Measurements from ENCODE around the gene CERK.

The CERK gene

DNA sequence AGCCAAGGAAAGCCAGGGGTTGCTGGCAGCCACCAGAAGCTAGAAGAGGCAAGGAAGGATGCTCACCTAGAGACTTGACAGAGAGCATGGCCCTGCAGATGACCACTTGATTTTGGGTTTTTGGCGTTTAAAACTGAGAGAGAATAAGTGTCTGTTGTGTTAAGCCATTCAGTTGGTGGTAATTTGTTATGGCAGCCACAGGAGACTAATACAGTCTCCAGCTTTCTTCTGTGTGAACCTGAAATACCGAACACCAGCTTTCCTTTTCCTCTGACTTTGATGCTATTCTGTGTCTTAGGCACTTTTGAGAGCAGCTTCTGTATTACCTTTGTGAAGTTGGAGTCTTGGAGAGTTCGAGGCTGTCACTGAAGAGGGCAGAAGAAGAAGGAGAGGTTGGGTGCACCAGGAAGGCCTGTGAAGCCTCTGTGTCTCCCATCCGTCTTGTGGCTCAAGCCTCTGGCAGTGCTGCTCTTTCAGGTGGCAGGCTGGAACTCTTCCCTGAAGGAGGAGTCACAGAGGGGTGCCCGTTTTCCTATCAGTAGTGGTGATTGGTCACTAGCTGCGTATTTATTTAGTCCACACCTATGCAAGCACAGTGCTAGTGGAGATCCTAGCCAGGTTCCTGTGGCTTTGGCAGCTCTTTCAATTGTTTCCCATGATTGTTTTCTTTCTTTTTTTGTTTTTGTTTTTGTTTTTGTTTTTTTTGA lies 26.9 kb upstream of the CERK start:
- no peak for DNase-seq
- no peak for ATAC-seq

DNA sequence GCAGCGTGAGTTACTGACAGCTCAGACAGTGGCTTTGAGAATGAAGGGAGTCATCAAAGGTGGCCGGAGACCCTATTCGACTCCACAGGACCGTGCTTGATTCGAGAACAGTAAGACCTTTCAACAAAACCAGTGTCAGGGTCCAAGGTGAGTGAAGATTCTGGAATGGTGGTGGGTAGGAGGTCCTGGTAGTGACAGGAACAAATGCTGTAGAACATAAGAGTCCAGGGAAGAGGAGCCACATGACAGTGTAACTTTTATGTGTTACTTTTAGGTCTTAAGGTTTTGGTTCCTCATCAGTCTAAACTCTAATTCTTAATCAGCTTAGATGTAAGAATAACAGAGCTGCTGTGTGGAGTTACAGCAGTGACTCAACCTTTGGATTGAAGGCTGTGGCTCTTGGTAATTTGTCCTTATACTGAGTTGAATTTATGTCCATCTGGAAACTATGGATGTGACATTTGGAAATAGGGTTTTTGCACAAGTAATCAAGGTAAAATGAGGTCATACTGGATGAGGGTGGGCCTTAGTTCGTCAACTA lies 26.2 kb upstream of the CERK start:
- ATAC-seq (no peak), DNase-seq (no peak)

DNA sequence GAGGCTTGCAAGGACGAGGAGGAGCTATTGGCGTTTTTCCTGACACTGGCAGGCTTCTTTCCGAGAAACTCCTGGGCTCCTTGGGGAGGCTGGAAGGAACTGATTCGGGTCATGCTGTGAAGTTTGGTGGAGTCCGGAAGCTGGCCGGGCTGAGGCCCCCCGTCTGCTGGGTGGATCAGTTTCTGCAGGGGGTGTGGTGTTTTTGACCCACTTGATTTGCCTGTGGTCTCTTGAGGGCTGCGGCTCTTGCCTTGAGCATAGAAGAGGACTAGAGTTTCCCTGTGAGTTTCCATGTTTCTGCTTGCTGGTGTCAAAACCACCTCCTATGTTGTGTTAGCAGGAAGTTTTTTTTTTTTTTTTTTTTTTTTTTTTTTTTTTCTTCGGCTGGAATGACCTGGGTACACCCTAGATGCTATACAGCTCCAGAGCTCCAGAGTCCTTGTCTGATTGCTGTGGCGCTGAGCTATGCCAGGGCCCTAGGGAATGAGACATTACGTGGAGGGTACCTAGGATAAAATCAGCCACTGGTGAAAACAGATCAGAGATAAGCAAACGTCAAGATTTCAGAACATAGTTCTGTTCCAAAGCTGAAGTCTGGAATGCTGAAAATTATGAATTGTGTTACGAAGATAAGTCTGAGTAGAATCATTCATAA lies 25.1 kb upstream of the CERK start:
- DNase-seq = peak; percentile 59
- peak; percentile 47 for ATAC-seq

GRCh38 chr22:46762238-46763050 lies 24.4 kb upstream of the CERK start, which contains the start of gene TBC1D22A:
TSS of gene TBC1D22A (plus strand) at chr22:46762650. CDS start at chr22:46762787, 137 bp downstream.
- peak; percentile 96 for DNase-seq
- peak; percentile 94 for ATAC-seq

DNA sequence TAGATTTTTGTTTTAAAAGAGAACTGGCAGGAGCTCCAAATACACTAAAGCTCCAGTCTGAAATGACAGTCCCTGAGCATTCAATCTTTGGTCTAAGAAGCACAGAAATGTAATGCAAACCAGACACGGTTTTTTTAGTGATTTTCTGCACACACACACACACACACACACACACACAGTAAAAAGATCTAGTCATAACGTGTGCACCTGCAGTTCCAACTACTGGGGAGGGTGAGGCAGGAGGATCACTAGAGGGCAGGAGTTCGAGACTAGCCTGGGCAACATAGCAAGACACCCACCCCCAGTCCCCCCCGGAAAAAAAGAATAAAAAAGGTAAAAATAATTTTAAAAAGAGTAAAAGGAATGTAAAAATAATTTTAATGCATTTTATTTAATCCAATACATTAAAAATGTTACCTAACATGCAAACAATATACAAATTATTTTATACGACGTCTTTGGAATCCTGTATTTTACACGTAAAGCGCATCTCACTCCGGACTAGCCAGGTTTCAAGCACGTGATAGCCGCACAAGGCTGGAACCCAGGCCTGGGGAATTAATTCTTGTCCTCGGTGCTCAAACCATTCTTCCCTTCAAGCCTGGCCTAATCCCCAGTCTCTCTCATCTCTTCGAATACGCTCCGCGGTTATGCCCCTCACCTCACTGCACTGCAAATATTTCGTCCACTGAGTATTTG lies 23.6 kb upstream of the CERK start:
- DNase-seq (no peak), ATAC-seq (no peak)

GRCh38 chr22:46761017-46761416 lies 23.0 kb upstream of the CERK start:
- ATAC-seq = no peak
- no peak for DNase-seq

GRCh38 chr22:46758867-46759290 lies 20.8 kb upstream of the CERK start:
- DNase-seq = peak; percentile 62
- no peak for ATAC-seq

DNA sequence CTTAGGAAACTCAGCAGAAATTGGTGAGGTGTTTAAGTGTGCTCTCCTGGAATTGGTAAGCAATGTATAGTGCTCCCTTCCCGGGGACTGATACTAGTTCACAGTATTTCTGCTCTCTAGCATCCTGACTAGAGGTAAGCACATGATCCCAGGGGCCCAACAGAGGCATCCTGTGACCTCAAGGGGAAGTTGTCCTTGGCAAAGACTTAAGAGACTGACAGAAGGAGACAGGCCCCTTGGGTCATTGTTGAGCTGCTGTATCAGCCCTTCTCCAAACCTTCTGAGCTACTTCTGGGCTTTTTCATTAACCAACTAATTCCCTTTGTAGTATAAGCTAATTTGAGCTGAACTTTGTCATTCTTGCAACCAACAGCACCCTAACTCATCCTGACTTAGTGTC lies 20.1 kb upstream of the CERK start:
- no peak for DNase-seq
- no peak for ATAC-seq

- DNase-seq (no peak), ATAC-seq (no peak)
Measured at GRCh38 chr22:46757104-46757503, 19.1 kb upstream of the CERK start.

GRCh38 chr22:46756097-46756496 lies 18.0 kb upstream of the CERK start:
- ATAC-seq = no peak

DNA sequence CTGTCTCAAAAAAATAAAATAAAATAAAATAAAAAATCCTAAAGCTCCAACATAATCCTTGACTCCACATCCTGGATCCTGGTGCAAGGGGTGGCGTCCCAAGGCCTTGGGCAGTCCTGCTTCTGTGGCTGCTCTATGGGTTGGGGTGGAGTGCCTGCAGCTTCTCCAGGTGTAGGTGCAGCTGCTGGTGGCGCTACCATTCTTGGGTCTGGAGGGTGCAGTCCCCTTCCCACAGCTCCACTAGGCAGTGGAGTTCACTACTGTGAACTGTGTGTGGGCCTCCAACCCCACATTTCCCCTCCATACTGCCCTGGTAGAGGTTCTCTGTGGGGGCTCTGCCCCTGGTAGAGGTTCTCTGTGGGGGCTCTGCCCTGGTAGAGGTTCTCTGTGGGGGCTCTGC lies 17.5 kb upstream of the CERK start:
- DNase-seq = no peak
- no peak for ATAC-seq

More at GRCh38 chr22:46756097-46756496, 18.0 kb upstream of the CERK start:
- DNase-seq = no peak

DNA sequence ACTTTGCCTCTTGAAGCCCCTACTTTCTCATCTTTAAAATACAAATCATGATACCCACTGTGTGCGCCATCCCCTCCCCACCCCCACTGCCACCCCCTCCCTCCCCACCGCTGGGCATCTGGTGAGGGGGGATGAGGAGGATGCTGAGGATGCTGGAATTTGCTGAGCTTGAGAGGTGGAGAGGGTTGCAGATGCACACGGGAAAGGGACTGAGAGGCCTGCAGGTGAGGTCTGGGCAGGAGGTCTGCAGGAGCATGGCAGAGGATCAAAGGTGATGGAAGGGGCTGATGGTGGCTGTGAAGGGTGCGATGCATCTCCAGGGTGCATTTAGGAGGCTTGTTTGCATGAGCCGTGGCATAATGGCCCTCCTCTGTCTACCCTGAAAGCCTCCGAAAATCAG lies 16.8 kb upstream of the CERK start:
- ATAC-seq (no peak), DNase-seq (no peak)

GRCh38 chr22:46754110-46754799 lies 16.2 kb upstream of the CERK start:
- ATAC-seq = peak; percentile 47

GRCh38 chr22:46753761-46754109 lies 15.7 kb upstream of the CERK start:
- DNase-seq = no peak

More at GRCh38 chr22:46754110-46754799, 16.2 kb upstream of the CERK start:
- peak; percentile 55 for DNase-seq

GRCh38 chr22:46753360-46753759 lies 15.3 kb upstream of the CERK start:
- ATAC-seq (no peak), DNase-seq (no peak)

More at GRCh38 chr22:46753761-46754109, 15.7 kb upstream of the CERK start:
- ATAC-seq = no peak

DNA sequence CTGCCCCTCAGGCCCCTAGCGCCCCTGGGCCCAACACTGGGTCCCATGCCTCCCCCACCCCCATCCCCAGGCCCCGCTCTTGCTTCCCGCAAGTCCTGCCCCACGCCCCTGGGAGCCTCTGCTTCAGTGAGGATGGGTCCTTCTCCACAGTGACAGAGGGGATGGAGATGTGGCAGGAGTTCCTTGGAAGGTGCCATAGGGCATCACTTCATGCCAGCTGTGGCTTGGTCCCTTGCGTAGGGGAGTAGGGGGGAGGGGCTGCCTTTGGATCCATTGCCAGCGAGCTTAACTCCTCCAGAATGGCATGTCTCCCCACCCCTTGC lies 14.9 kb upstream of the CERK start:
- DNase-seq (no peak), ATAC-seq (no peak)

- DNase-seq = no peak
- no peak for ATAC-seq
Measured at GRCh38 chr22:46752286-46752987, 14.4 kb upstream of the CERK start.

- ATAC-seq (no peak), DNase-seq (no peak)
Measured at GRCh38 chr22:46750863-46751443, 12.9 kb upstream of the CERK start.

DNA sequence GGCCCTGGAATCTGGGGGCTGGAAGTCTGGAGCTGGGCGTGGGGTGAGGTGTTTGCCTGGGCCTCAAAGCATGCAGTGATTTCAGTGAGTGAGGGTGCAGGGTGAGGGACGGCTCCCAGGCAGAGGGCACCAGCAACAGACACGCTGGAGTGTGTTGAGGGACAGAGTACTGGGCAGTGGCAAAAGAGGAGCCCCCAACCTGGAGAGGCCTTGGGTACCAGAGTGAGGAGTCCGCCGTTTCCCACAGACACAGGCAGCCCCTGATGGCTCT lies 12.4 kb upstream of the CERK start:
- no peak for ATAC-seq
- DNase-seq = no peak

- ATAC-seq = peak; percentile 37
- peak; percentile 46 for DNase-seq
Measured at GRCh38 chr22:46749682-46750529, 11.9 kb upstream of the CERK start.

All from stimulated activated naive CD8-positive, alpha-beta T cell treated with anti-CD3 and anti-CD28 coated beads, Interleukin-15, Interleukin-2, amounts not matched to agents 100 U/mL and 50 U/mL, for 24 hours (primary cell).